ENCODE results near the gene SIGLEC10. TPM values are rescaled to one million over a fixed set of nuclear protein-coding genes. Genes with fewer than 3 reads are reported as not detected.
A peak's percentile ranks its signal among the peaks of the same experiment; 100 is the strongest.

Gene SIGLEC10
- total and polyA plus RNA-seq, 2 experiments from 2014 or later, result 0.47 TPM; not detected in 1

GRCh38 chr19:51370230-51370629, 47.2 kb downstream of the SIGLEC10 start (continued):
- TF ChIP-seq, protein P1, sequence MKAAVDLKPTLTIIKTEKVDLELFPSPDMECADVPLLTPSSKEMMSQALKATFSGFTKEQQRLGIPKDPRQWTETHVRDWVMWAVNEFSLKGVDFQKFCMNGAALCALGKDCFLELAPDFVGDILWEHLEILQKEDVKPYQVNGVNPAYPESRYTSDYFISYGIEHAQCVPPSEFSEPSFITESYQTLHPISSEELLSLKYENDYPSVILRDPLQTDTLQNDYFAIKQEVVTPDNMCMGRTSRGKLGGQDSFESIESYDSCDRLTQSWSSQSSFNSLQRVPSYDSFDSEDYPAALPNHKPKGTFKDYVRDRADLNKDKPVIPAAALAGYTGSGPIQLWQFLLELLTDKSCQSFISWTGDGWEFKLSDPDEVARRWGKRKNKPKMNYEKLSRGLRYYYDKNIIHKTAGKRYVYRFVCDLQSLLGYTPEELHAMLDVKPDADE (IDR thresholded peaks at IDR 0.05), result no peak
- no peak for TF ChIP-seq EZH2phosphoT487 (IDR thresholded peaks at IDR 0.05; ENCODE audit: unreplicated experiment)

DNA sequence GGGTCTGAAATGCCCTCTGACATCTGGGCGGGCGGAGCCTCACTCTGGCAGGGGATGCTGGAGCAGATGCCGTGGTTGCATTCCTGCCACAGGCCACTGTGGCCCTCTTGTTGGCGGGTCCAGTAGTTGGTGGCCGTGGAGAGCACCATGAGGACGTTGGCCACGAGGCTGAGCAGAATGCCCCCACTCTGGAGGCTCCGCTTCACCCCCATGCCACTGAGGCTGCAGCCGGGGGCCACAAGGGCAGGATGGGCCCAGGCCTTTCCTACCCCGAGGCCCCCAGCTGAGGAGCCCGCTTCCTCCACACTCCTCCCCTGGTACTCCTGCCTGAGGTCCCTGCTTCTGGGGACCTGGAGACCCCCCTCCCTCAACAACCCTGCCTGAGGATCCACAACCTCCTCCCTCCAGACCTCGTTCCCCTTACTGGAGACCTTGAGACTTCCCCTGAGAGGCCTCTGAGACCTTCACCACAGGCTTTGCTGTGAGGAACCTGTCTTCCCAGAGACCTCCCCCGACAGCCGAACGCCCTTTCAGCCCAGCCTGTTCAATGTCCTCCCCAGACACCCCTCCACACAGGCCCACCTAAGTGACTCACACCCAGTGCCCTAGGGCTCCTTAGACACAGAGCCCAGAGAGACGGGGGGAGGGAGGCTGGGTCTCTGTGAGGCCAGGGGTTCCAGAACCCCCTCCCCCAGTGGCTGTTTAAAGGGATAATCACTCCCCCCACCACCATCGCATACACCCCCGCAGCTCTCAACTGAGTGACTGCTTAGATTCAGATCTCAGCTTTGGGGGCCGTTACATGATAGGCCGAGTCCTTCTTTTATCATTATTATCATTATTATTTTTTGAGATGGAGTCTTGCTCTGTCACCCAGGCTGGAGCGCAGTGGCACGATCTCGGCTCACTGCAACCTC, 48.8 kb downstream of the SIGLEC10 start, which contains the start of gene CLDND2:
Gene CLDND2 (minus strand): TSS at position 638 of the 917 bp plus-strand sequence. CDS start 426 bp downstream, at position 212.
- H3K36me3 ChIP-seq (ENCODE audit: insufficient read depth), result no peaks in the 10 kb centered on the region
- no peaks in the 10 kb centered on the region for H3K9me2 ChIP-seq (ENCODE audit: insufficient read depth)
- no peaks in the 10 kb centered on the region for H3K27me3 ChIP-seq (ENCODE audit: insufficient read depth)
- H3K27ac ChIP-seq (ENCODE audit: low read depth), result peak within 1 kb of the TSS; percentile 86
- peak within 1 kb of the TSS; percentile 99 for H3K4me3 Mint-ChIP-seq
- H3K4me3 ChIP-seq, result peak within 1 kb of the TSS; percentile 98
- peaks cover 18% of the 10 kb centered on the region for H3K27me3 Mint-ChIP-seq (ENCODE audit: insufficient read depth, low read depth, poor library complexity)
- DNase-seq (ENCODE audit: low spot score) (no peak), ATAC-seq (peak; percentile 2; the same call in 1 of the 3 replicates)
- no peaks in the 10 kb centered on the region for H4K20me1 ChIP-seq (replicated peaks; ENCODE audit: insufficient read depth)
- peak within 1 kb of the TSS; percentile 89 for H3K4me2 ChIP-seq
- H3K27ac Mint-ChIP-seq, result peak within 1 kb of the TSS; percentile 96
- no peaks in the 10 kb centered on the region; the same call in 2 of the 3 replicates for H3K9me3 Mint-ChIP-seq
- peaks cover 21% of the 10 kb centered on the region for H3K4me1 Mint-ChIP-seq
- H3K36me3 Mint-ChIP-seq (ENCODE audit: low read depth), result no peaks in the 10 kb centered on the region; the same call in 2 of the 3 replicates
- 0 out of 2 replicates have a peak, but pooled peaks cover 4% of the 10 kb centered on the region for H3K79me2 ChIP-seq (replicated peaks; ENCODE audit: insufficient read depth)
- H2AFZ ChIP-seq, result peak within 1 kb of the TSS; percentile 69
- H3F3A ChIP-seq (replicated peaks; ENCODE audit: low read depth), result no peaks in the 10 kb centered on the region; the same call in 1 of the 2 replicates
- peaks cover 15% of the 10 kb centered on the region; the same call in 1 of the 2 replicates for H3K4me1 ChIP-seq (ENCODE audit: insufficient read depth)
- no peak for TF ChIP-seq REST (IDR thresholded peaks at IDR 0.05; ENCODE audit: unreplicated experiment)
- no peak for TF ChIP-seq ZNF331 (CRISPR knock-in tag; IDR thresholded peaks at IDR 0.05; ENCODE audit: low read depth)
- TF ChIP-seq, protein P2, sequence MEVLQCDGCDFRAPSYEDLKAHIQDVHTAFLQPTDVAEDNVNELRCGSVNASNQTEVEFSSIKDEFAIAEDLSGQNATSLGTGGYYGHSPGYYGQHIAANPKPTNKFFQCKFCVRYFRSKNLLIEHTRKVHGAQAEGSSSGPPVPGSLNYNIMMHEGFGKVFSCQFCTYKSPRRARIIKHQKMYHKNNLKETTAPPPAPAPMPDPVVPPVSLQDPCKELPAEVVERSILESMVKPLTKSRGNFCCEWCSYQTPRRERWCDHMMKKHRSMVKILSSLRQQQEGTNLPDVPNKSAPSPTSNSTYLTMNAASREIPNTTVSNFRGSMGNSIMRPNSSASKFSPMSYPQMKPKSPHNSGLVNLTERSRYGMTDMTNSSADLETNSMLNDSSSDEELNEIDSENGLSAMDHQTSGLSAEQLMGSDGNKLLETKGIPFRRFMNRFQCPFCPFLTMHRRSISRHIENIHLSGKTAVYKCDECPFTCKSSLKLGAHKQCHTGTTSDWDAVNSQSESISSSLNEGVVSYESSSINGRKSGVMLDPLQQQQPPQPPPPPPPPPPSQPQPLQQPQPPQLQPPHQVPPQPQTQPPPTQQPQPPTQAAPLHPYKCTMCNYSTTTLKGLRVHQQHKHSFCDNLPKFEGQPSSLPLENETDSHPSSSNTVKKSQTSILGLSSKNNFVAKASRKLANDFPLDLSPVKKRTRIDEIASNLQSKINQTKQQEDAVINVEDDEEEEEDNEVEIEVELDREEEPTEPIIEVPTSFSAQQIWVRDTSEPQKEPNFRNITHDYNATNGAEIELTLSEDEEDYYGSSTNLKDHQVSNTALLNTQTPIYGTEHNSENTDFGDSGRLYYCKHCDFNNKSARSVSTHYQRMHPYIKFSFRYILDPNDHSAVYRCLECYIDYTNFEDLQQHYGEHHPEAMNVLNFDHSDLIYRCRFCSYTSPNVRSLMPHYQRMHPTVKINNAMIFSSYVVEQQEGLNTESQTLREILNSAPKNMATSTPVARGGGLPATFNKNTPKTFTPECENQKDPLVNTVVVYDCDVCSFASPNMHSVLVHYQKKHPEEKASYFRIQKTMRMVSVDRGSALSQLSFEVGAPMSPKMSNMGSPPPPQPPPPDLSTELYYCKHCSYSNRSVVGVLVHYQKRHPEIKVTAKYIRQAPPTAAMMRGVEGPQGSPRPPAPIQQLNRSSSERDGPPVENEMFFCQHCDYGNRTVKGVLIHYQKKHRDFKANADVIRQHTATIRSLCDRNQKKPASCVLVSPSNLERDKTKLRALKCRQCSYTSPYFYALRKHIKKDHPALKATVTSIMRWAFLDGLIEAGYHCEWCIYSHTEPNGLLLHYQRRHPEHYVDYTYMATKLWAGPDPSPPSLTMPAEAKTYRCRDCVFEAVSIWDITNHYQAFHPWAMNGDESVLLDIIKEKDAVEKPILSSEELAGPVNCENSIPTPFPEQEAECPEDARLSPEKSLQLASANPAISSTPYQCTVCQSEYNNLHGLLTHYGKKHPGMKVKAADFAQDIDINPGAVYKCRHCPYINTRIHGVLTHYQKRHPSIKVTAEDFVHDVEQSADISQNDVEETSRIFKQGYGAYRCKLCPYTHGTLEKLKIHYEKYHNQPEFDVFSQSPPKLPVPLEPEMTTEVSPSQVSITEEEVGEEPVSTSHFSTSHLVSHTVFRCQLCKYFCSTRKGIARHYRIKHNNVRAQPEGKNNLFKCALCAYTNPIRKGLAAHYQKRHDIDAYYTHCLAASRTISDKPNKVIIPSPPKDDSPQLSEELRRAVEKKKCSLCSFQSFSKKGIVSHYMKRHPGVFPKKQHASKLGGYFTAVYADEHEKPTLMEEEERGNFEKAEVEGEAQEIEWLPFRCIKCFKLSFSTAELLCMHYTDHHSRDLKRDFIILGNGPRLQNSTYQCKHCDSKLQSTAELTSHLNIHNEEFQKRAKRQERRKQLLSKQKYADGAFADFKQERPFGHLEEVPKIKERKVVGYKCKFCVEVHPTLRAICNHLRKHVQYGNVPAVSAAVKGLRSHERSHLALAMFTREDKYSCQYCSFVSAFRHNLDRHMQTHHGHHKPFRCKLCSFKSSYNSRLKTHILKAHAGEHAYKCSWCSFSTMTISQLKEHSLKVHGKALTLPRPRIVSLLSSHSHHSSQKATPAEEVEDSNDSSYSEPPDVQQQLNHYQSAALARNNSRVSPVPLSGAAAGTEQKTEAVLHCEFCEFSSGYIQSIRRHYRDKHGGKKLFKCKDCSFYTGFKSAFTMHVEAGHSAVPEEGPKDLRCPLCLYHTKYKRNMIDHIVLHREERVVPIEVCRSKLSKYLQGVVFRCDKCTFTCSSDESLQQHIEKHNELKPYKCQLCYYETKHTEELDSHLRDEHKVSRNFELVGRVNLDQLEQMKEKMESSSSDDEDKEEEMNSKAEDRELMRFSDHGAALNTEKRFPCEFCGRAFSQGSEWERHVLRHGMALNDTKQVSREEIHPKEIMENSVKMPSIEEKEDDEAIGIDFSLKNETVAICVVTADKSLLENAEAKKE (CRISPR knock-in tag; IDR thresholded peaks at IDR 0.05), result no peak
- TF ChIP-seq NANOG (IDR thresholded peaks at IDR 0.05; ENCODE audit: borderline replicate concordance), result no peak
- TF ChIP-seq CREB1 (CRISPR knock-in tag; IDR thresholded peaks at IDR 0.05; ENCODE audit: low read depth), result no peak
- TF ChIP-seq POLR2AphosphoS5 (IDR thresholded peaks at IDR 0.05; ENCODE audit: low read depth), result no peak
- TF ChIP-seq, protein P1 (IDR thresholded peaks at IDR 0.05), result no peak
